Activated naive CD4-positive, alpha-beta T cell treated with anti-CD3 and anti-CD28 coated beads, Interleukin-2, amount 50 U/mL, for 24 hours (primary cell): Measurements from ENCODE around the gene THEM5.

ENCODE experiments used
- H3K27ac Mint-ChIP-seq: one replicate; pipeline ENCODE4 v1.8.0; 2021; ENCODE audit warnings: mild to moderate bottlenecking, mixed read lengths
- H3K27me3 Mint-ChIP-seq: one replicate; pipeline ENCODE4 v1.8.0; 2021; ENCODE audit warnings: mixed read lengths
- H3K36me3 Mint-ChIP-seq: one replicate; pipeline ENCODE4 v1.8.0; 2021; ENCODE audit warnings: mixed read lengths
- H3K4me1 Mint-ChIP-seq: one replicate; pipeline ENCODE4 v1.8.0; 2021; ENCODE audit warnings: mixed read lengths
- H3K4me3 Mint-ChIP-seq: one replicate; pipeline ENCODE4 v1.8.0; 2021; ENCODE audit warnings: mild to moderate bottlenecking, mixed read lengths
- H3K9me3 Mint-ChIP-seq: one replicate; pipeline ENCODE4 v1.8.0; 2021; ENCODE audit warnings: mixed read lengths

THEM5 gene

GRCh38 chr1:151854658-151855057 lies 1.1 kb upstream of the THEM5 start:
- H3K27ac Mint-ChIP-seq, result no peak overlapping the region
- H3K27me3 Mint-ChIP-seq, result no peaks in the 10 kb centered on the region
- no peaks in the 10 kb centered on the region for H3K4me1 Mint-ChIP-seq
- no peak overlapping the region for H3K4me3 Mint-ChIP-seq
- H3K9me3 Mint-ChIP-seq, result no peaks in the 10 kb centered on the region
- H3K36me3 Mint-ChIP-seq, result no peaks in the 10 kb centered on the region

- Mint-ChIP-seq H3K27me3 (no peaks in the 10 kb centered on the region), H3K4me3 (no peak overlapping the region), H3K9me3 (no peaks in the 10 kb centered on the region), H3K36me3 (no peaks in the 10 kb centered on the region), H3K27ac (no peak overlapping the region), H3K4me1 (no peaks in the 10 kb centered on the region)
Observed at GRCh38 chr1:151852733-151853132, 779 bp downstream of the THEM5 start.

- H3K9me3 Mint-ChIP-seq, result no peaks in the 10 kb centered on the region
- no peak overlapping the region for H3K27ac Mint-ChIP-seq
- H3K27me3 Mint-ChIP-seq, result no peaks in the 10 kb centered on the region
- no peak overlapping the region for H3K4me3 Mint-ChIP-seq
- H3K4me1 Mint-ChIP-seq, result no peaks in the 10 kb centered on the region
- H3K36me3 Mint-ChIP-seq, result no peaks in the 10 kb centered on the region
Observed at GRCh38 chr1:151851886-151852285, 1.6 kb downstream of the THEM5 start.

GRCh38 chr1:151849871-151850270 lies 3.6 kb downstream of the THEM5 start:
- Mint-ChIP-seq H3K27ac (no peak overlapping the region), H3K36me3 (peaks cover 3% of the 10 kb centered on the region), H3K4me3 (no peak overlapping the region), H3K9me3 (no peaks in the 10 kb centered on the region), H3K27me3 (no peaks in the 10 kb centered on the region), H3K4me1 (no peaks in the 10 kb centered on the region)

- Mint-ChIP-seq H3K4me1 (no peaks in the 10 kb centered on the region), H3K36me3 (peaks cover 3% of the 10 kb centered on the region), H3K27ac (no peak overlapping the region), H3K4me3 (no peak overlapping the region), H3K27me3 (no peaks in the 10 kb centered on the region), H3K9me3 (no peaks in the 10 kb centered on the region)
Observed at GRCh38 chr1:151849126-151849525, 4.4 kb downstream of the THEM5 start.

- H3K27me3 Mint-ChIP-seq, result no peaks in the 10 kb centered on the region
- no peak overlapping the region for H3K27ac Mint-ChIP-seq
- no peak overlapping the region for H3K4me3 Mint-ChIP-seq
- no peaks in the 10 kb centered on the region for H3K9me3 Mint-ChIP-seq
- peaks cover 3% of the 10 kb centered on the region for H3K36me3 Mint-ChIP-seq
- H3K4me1 Mint-ChIP-seq, result no peaks in the 10 kb centered on the region
Observed at GRCh38 chr1:151847867-151848596, 5.5 kb downstream of the THEM5 start.

- H3K27me3 Mint-ChIP-seq, result no peaks in the 10 kb centered on the region
- H3K36me3 Mint-ChIP-seq, result peaks cover 3% of the 10 kb centered on the region
- no peaks in the 10 kb centered on the region for H3K9me3 Mint-ChIP-seq
- H3K27ac Mint-ChIP-seq, result no peak overlapping the region
- no peak overlapping the region for H3K4me3 Mint-ChIP-seq
- H3K4me1 Mint-ChIP-seq, result peaks cover under 1% of the 10 kb centered on the region
Observed at GRCh38 chr1:151846686-151847237, 6.8 kb downstream of the THEM5 start.

- Mint-ChIP-seq H3K27me3 (no peaks in the 10 kb centered on the region), H3K9me3 (no peaks in the 10 kb centered on the region), H3K4me3 (no peak overlapping the region), H3K4me1 (peaks cover 3% of the 10 kb centered on the region), H3K27ac (no peak overlapping the region), H3K36me3 (peaks cover 5% of the 10 kb centered on the region)
Observed at GRCh38 chr1:151846062-151846568, 7.4 kb downstream of the THEM5 start.

- Mint-ChIP-seq H3K36me3 (peaks cover 5% of the 10 kb centered on the region), H3K4me1 (peaks cover 19% of the 10 kb centered on the region), H3K9me3 (no peaks in the 10 kb centered on the region), H3K27me3 (no peaks in the 10 kb centered on the region), H3K27ac (no peak overlapping the region), H3K4me3 (no peak overlapping the region)
Observed at GRCh38 chr1:151843398-151843797, 10.1 kb downstream of the THEM5 start.

- H3K27me3 Mint-ChIP-seq, result no peaks in the 10 kb centered on the region
- peaks cover 35% of the 10 kb centered on the region for H3K4me1 Mint-ChIP-seq
- H3K4me3 Mint-ChIP-seq, result no peak overlapping the region
- H3K36me3 Mint-ChIP-seq, result peaks cover 4% of the 10 kb centered on the region
- no peaks in the 10 kb centered on the region for H3K9me3 Mint-ChIP-seq
- no peak overlapping the region for H3K27ac Mint-ChIP-seq
Observed at GRCh38 chr1:151841141-151841540, 12.4 kb downstream of the THEM5 start.

- H3K4me3 Mint-ChIP-seq, result peak overlapping the region; percentile 86
- H3K27me3 Mint-ChIP-seq, result no peaks in the 10 kb centered on the region
- no peak overlapping the region for H3K27ac Mint-ChIP-seq
- peaks cover 35% of the 10 kb centered on the region for H3K4me1 Mint-ChIP-seq
- H3K36me3 Mint-ChIP-seq, result peaks cover 2% of the 10 kb centered on the region
- H3K9me3 Mint-ChIP-seq, result no peaks in the 10 kb centered on the region
Observed at GRCh38 chr1:151840421-151840820, 13.1 kb downstream of the THEM5 start.

- H3K9me3 Mint-ChIP-seq, result no peaks in the 10 kb centered on the region
- no peaks in the 10 kb centered on the region for H3K27me3 Mint-ChIP-seq
- peaks cover 2% of the 10 kb centered on the region for H3K36me3 Mint-ChIP-seq
- peaks cover 35% of the 10 kb centered on the region for H3K4me1 Mint-ChIP-seq
- H3K27ac Mint-ChIP-seq, result peak within 1 kb of the TSS; percentile 89
- H3K4me3 Mint-ChIP-seq, result peak within 1 kb of the TSS; percentile 86
Observed at GRCh38 chr1:151839457-151840403, 13.8 kb downstream of the THEM5 start, which contains the start of gene C2CD4D. Gene C2CD4D, minus strand, starts transcription at chr1:151839820. Its CDS starts 831 bp downstream, at chr1:151838989.

- H3K9me3 Mint-ChIP-seq, result no peaks in the 10 kb centered on the region
- H3K4me1 Mint-ChIP-seq, result peaks cover 38% of the 10 kb centered on the region
- peak overlapping the region; percentile 86 for H3K4me3 Mint-ChIP-seq
- peak overlapping the region; percentile 41 for H3K27ac Mint-ChIP-seq
- peaks cover 2% of the 10 kb centered on the region for H3K36me3 Mint-ChIP-seq
- H3K27me3 Mint-ChIP-seq, result no peaks in the 10 kb centered on the region
Observed at GRCh38 chr1:151839082-151839412, 14.5 kb downstream of the THEM5 start.

GRCh38 chr1:151838222-151839081 lies 15.1 kb downstream of the THEM5 start:
- H3K9me3 Mint-ChIP-seq, result no peaks in the 10 kb centered on the region
- peaks cover 44% of the 10 kb centered on the region for H3K4me1 Mint-ChIP-seq
- peak overlapping the region; percentile 41 for H3K27ac Mint-ChIP-seq
- peaks cover 2% of the 10 kb centered on the region for H3K36me3 Mint-ChIP-seq
- H3K27me3 Mint-ChIP-seq, result no peaks in the 10 kb centered on the region
- H3K4me3 Mint-ChIP-seq, result peak overlapping the region; percentile 86

- peaks cover 48% of the 10 kb centered on the region for H3K4me1 Mint-ChIP-seq
- H3K27ac Mint-ChIP-seq, result peak overlapping the region; percentile 92
- peaks cover 2% of the 10 kb centered on the region for H3K36me3 Mint-ChIP-seq
- H3K4me3 Mint-ChIP-seq, result peak overlapping the region; percentile 92
- no peaks in the 10 kb centered on the region for H3K9me3 Mint-ChIP-seq
- H3K27me3 Mint-ChIP-seq, result no peaks in the 10 kb centered on the region
Observed at GRCh38 chr1:151837884-151838221, 15.7 kb downstream of the THEM5 start.
